A549 (cell line): Measurements from ENCODE around the gene BTBD8. TPM values are rescaled to one million over a fixed set of nuclear protein-coding genes. Genes with fewer than 3 reads are reported as not detected.

Source experiments
- ATAC-seq, 2 experiments: fragments of 200-7000 bp in 1 of 2; fragments of >200 bp in 1 of 2; cut with Nextera tagmentation in 1 of 2; cut with Tn5 transposase in 1 of 2; 3 replicates each; pipeline versions ENCODE4 v1.8.0 to v1.9.1; 2018 to 2020; ENCODE audit warnings: mild to moderate bottlenecking in 1 of 2, moderate library complexity in 1 of 2
- CTCF ChIA-PET: fragments of 300-600 bp; sonication (Branson Sonifier 250); formaldehyde crosslinking; extraction: SDS; loops from one replicate; lab custom pipeline; 2021; ENCODE audit warnings: antibody characterized with exemption, inconsistent platforms; lab: Yijun Ruan, JAX
- POLR2A ChIA-PET: fragments of 350-600 bp; formaldehyde crosslinking; extraction: SDS; loops from one replicate; lab custom pipeline; 2021; ENCODE audit warnings: antibody characterized with exemption, inconsistent platforms; lab: Yijun Ruan, JAX
- DNase-seq, 2 experiments: peaks; one replicate each; pipeline versions ENCODE4 v3.0.0 to v3.0.0-alpha.2; 2011 to 2016; ENCODE audit warnings: low read depth in 1 of 2, low spot score in 1 of 2
- FAIRE-seq: peaks from 2 replicates; lab custom pipeline; 2011; peaks lifted over from hg19 to GRCh38; lab: Jason Lieb, UNC
- H3K27ac ChIP-seq, 2 experiments: fragments of >200 bp; sonication (Bioruptor Twin); formaldehyde crosslinking; 3 replicates each; pipeline ENCODE4 v1.5.1; 2016 to 2017
- H3K4me1 ChIP-seq: fragments of >200 bp; sonication (Bioruptor Twin); formaldehyde crosslinking; 3 replicates; pipeline ENCODE4 v1.6.1; 2016
- H3K4me2 ChIP-seq: fragments of >200 bp; sonication (Bioruptor Twin); formaldehyde crosslinking; 3 replicates; pipeline ENCODE4 v1.6.1; 2016
- H3K4me3 ChIP-seq: fragments of >200 bp; sonication (Bioruptor Twin); formaldehyde crosslinking; 3 replicates; pipeline ENCODE4 v1.5.1; 2016
- H3K9me3 ChIP-seq: fragments of >200 bp; sonication (Bioruptor Twin); formaldehyde crosslinking; 3 replicates; pipeline ENCODE4 v1.6.1; 2016
- E2F6 ChIP-seq: IDR thresholded peaks from 2 replicates; pipeline ENCODE4 v1.6.1; 2012; ENCODE audit warnings: low read depth, borderline replicate concordance
- EHF ChIP-seq: fragments of 250-450 bp; sonication (Bioruptor Pico); IDR thresholded peaks from 2 replicates; pipeline ENCODE4 v1.5.0; 2020; ENCODE audit warnings: mild to moderate bottlenecking
- EHMT2 ChIP-seq: fragments of 200-600 bp; sonication (generic); IDR thresholded peaks from 2 replicates; pipeline ENCODE4 v1.6.1; 2016; ENCODE audit warnings: antibody characterized with exemption, low read depth, mild to moderate bottlenecking, moderate library complexity
- FOSL2 ChIP-seq, 2 experiments: fragments of 450-650 bp in 1 of 2; fragments of >200 bp in 1 of 2; sonication (Bioruptor Twin) in 1 of 2; formaldehyde crosslinking; IDR thresholded peaks; 2 replicates each; pipeline versions ENCODE4 v1.5.0 to v1.6.1; 2016 to 2020; ENCODE audit warnings: mild to moderate bottlenecking in 1 of 2, moderate library complexity in 1 of 2
- HMGXB4 ChIP-seq: fragments of 250-450 bp; sonication (Bioruptor Pico); IDR thresholded peaks from 2 replicates; pipeline ENCODE4 v1.5.0; 2021; ENCODE audit warnings: mild to moderate bottlenecking, moderate library complexity, borderline replicate concordance
- HOXB5 ChIP-seq: fragments of 250-450 bp; sonication (Bioruptor Pico); IDR thresholded peaks from 2 replicates; pipeline ENCODE4 v1.5.0; 2020; ENCODE audit warnings: mild to moderate bottlenecking, moderate library complexity
- KDM1A ChIP-seq: fragments of 200-600 bp; sonication (generic); IDR thresholded peaks from 2 replicates; pipeline ENCODE4 v1.6.1; 2016; ENCODE audit warnings: low read depth, mild to moderate bottlenecking
- MAX ChIP-seq: IDR thresholded peaks from 2 replicates; pipeline ENCODE4 v1.6.1; 2012
- MAZ ChIP-seq: fragments of 150-350 bp; IDR thresholded peaks from 2 replicates; pipeline ENCODE4 v1.6.1; 2014; ENCODE audit warnings: antibody characterized with exemption, low read depth, low read length, borderline replicate concordance
- MYC ChIP-seq: IDR thresholded peaks from 2 replicates; pipeline ENCODE4 v1.6.1; 2012; ENCODE audit warnings: mild to moderate bottlenecking, inconsistent platforms, low read length, improper control_type of control experiment, borderline replicate concordance
- NPAS2 ChIP-seq: fragments of 250-450 bp; sonication (Bioruptor Pico); IDR thresholded peaks from 2 replicates; pipeline ENCODE4 v1.8.0; 2022; ENCODE audit warnings: mild to moderate bottlenecking, moderate library complexity, borderline replicate concordance
- PHF8 ChIP-seq: fragments of 200-600 bp; sonication (generic); IDR thresholded peaks from 2 replicates; pipeline ENCODE4 v1.6.1; 2016; ENCODE audit warnings: low read depth, mild to moderate bottlenecking, antibody characterized with exemption, moderate library complexity, borderline replicate concordance
- POLR2A ChIP-seq: IDR thresholded peaks from 2 replicates; pipeline ENCODE4 v1.6.1; 2012; ENCODE audit warnings: mild to moderate bottlenecking, low read length
- RNF2 ChIP-seq: fragments of 200-600 bp; sonication (generic); IDR thresholded peaks from 2 replicates; pipeline ENCODE4 v1.6.1; 2016; ENCODE audit warnings: low read depth, mild to moderate bottlenecking, antibody characterized with exemption, moderate library complexity, borderline replicate concordance
- TFCP2L1 ChIP-seq: fragments of 250-450 bp; sonication (Bioruptor Pico); IDR thresholded peaks from 2 replicates; pipeline ENCODE4 v1.5.0; 2021; ENCODE audit warnings: mild to moderate bottlenecking
- USF2 ChIP-seq: fragments of 450-650 bp; IDR thresholded peaks from 2 replicates; pipeline ENCODE4 v1.6.1; 2014; ENCODE audit warnings: antibody characterized with exemption
- WGBS: methylation state at CpG from one replicate; pipeline ENCODE4 v1.1.6; 2017; ENCODE audit errors: missing lambda C conversion rate; 5-methylcytosine and 5-hydroxymethylcytosine counted together
- polyA minus RNA-seq: library from RNA; depleted of rRNA, polyadenylated mRNA; stranded (reverse); fragments of >200 nt; gene quantifications from 2 replicates; pipeline ENCODE4 v1.2.3, GENCODE V29; 2011; rRNA and poly(A)+ RNA removed
- polyA plus RNA-seq, 4 experiments: library from polyadenylated mRNA; depleted of rRNA in 3 of 4; stranded (reverse); fragments of >200 nt; fragmentation: RNase III in 1 of 4; extraction: RNeasy Plus Mini Kit Qiagen cat#74134 plus additional on column Dnase treatment in 1 of 4; gene quantifications; 2 replicates in 3 of 4; 3 replicates in 1 of 4; pipeline ENCODE4 v1.2.3, GENCODE V29; 2011 to 2017

The BTBD8 gene
- polyA plus RNA-seq (2011; rRNA removed) (1.7 and 2.5 TPM in 2 replicates), polyA plus RNA-seq (2017; fragmentation: RNase III; extraction: RNeasy Plus Mini Kit Qiagen cat#74134 plus additional on column Dnase treatment) (0.80 to 1.2 TPM (median 0.93 TPM) in 3 replicates), polyA minus RNA-seq (1.7 and 1.9 TPM in 2 replicates)
- 0.12 and 0.17 TPM in 2 replicates for polyA plus RNA-seq (2012; cell fraction: cytosol; rRNA removed)
- polyA plus RNA-seq (2012; cell fraction: nucleus; rRNA removed), result 0.25 and 0.39 TPM in 2 replicates

- Histone ChIP-seq H3K4me3 (peak within 1 kb of the TSS; percentile 71), H3K4me1 (peaks cover 6% of the 10 kb centered on the region; the same call in 2 of the 3 replicates), H3K4me2 (peak within 1 kb of the TSS; percentile 86), H3K27ac (peak within 1 kb of the TSS; percentile 62 to 87)
- no peak for FAIRE-seq
- under 1% methylated on average over 35 of the region's 55 CpGs for WGBS
- peak; percentile 55 to 71 for DNase-seq
- POLR2A ChIA-PET, result no interaction called here
- TF ChIP-seq EHMT2, result no peak
- TF ChIP-seq MAX, result peak; percentile 19; the same call in 1 of the 2 replicates
- TF ChIP-seq PHF8, result peak; percentile 36; the same call in 1 of the 2 replicates
- TF ChIP-seq E2F6, result 0 out of 2 replicates have a peak, but pooled peaks have one; percentile 50
- TF ChIP-seq POLR2A, result peak; percentile 27; the same call in 1 of the 2 replicates
- TF ChIP-seq FOSL2 (IDR thresholded peaks at IDR 0.05), result no peak
- no peak for TF ChIP-seq FOSL2 (CRISPR knock-in tag; IDR thresholded peaks at IDR 0.05)
- no peak for TF ChIP-seq MYC
- TF ChIP-seq, all 56 proteins: peak for 4
- no peaks in the 10 kb centered on the region for H3K9me3 ChIP-seq
- peak; percentile 96 to 97 for ATAC-seq
- CTCF ChIA-PET, result interaction anchor here (0.6 to 0.8 kb wide), 2 partner anchors 10 to 83 kb away, joined by 3 read pairs; no protein-coding TSS in a partner anchor
Measured at GRCh38 chr1:92080128-92080985, at the start of gene BTBD8. BTBD8 (plus strand) TSS chr1:92080345; CDS start chr1:92080572, 227 bp downstream.

- Histone ChIP-seq H3K4me1 (0 out of 3 replicates have a peak, but pooled peaks cover 7% of the 10 kb centered on the region), H3K9me3 (no peaks in the 10 kb centered on the region), H3K4me2 (peak overlapping the region; percentile 95), H3K4me3 (no peak overlapping the region; the same call in 2 of the 3 replicates), H3K27ac (no peak overlapping the region)
- ChIA-PET POLR2A (no interaction called here), CTCF (interaction anchor here (0.8 to 1.2 kb wide), 2 partner anchors 11 to 33 kb away, joined by 3 to 4 read pairs; no protein-coding TSS in a partner anchor)
- TF ChIP-seq RNF2 (no peak), MAZ (no peak), KDM1A (no peak)
- no peak for FAIRE-seq
- DNase-seq, result peak in 1 of 2 experiments; percentile 4
- 70% methylated on average over 4 of the region's 4 CpGs for WGBS
- no peak for ATAC-seq
Measured at GRCh38 chr1:92030656-92031107, 49.5 kb upstream of the BTBD8 start.

- ChIA-PET CTCF (interaction anchor here (0.8 to 1.2 kb wide), 2 partner anchors 10 to 34 kb away, joined by 3 to 4 read pairs; no protein-coding TSS in a partner anchor), POLR2A (interaction anchor here (0.6 kb wide), 1 partner anchor 29 kb away, joined by 3 read pairs; no protein-coding TSS in a partner anchor)
- H3K4me3 ChIP-seq, result no peak overlapping the region
- H3K4me1 ChIP-seq, result 0 out of 3 replicates have a peak, but pooled peaks cover 7% of the 10 kb centered on the region
- no peak for FAIRE-seq
- H3K9me3 ChIP-seq, result no peaks in the 10 kb centered on the region
- no peak overlapping the region for H3K4me2 ChIP-seq
- WGBS, result 79% methylated on average over 6 of the region's 6 CpGs
- ATAC-seq, result no peak
- no peak for TF ChIP-seq HMGXB4 (CRISPR knock-in tag)
- TF ChIP-seq EHF, result no peak
- TF ChIP-seq TFCP2L1 (CRISPR knock-in tag), result no peak
- TF ChIP-seq NPAS2 (CRISPR knock-in tag), result no peak
- TF ChIP-seq USF2, result no peak
- no peak for TF ChIP-seq HOXB5 (CRISPR knock-in tag)
- TF ChIP-seq RNF2, result no peak
- no peak overlapping the region for H3K27ac ChIP-seq
- no peak for DNase-seq
Measured at GRCh38 chr1:92031281-92032110, 48.6 kb upstream of the BTBD8 start.
